ENCODE measurements around the gene BLOC1S2. TPM values are rescaled to one million over a fixed set of nuclear protein-coding genes. Genes with fewer than 3 reads are reported as not detected.
"Not testable (repeated sequence)": the region's sequence is repeated elsewhere in the genome, so short reads cannot be mapped to it uniquely, and the experiment has no call there.

The BLOC1S2 gene
- total RNA-seq, 1 donor from 2014 or later = 27.9 TPM

- no peak for DNase-seq
Measured at GRCh38 chr10:100291356-100291755, 4.9 kb upstream of the BLOC1S2 start.

- DNase-seq = no peak
Measured at GRCh38 chr10:100289641-100290040, 3.2 kb upstream of the BLOC1S2 start.

GRCh38 chr10:100288196-100288595 lies 1.7 kb upstream of the BLOC1S2 start:
- no peak for DNase-seq

DNA sequence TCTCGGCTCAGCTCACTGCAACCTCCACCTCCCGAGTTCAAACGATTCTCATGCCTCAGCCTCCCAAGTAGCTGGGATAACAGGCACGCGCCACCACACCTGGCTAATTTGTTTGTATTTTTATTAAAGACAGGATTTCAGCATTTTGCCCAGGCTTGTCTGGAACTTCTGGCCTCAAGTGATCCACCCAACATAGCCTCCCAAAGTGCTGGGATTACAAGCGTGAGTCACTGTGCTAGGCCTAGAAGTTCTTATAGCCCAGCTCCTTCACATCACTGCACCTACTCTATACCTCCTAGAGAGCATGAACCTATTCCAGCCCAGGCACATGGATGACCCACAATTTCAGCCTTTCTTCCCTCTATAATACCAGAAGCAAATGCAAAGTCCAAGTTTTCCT lies 1.3 kb upstream of the BLOC1S2 start:
- DNase-seq = no peak

DNA sequence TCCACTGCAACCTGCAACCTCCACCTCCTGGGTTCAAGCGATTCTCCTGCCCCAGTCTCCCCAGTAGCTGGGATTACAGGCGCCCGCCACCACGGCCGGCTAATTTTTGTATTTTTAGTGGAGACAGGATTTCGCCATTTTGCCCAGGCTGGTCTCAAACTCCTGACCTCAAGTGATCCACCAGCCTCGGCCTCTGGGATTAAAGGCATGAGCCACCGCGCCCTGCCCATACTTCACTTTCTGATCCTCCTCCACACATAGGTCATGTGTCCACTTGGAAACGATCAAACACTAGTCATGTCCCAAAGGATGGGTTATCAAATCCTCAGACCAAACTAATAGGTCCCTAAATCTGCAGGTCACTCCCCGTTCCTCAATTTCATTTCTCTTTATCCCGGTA lies 1.2 kb downstream of the BLOC1S2 start:
- not testable (repeated sequence) for DNase-seq

- DNase-seq = no peak
Measured at GRCh38 chr10:100282907-100283306, 3.6 kb downstream of the BLOC1S2 start.

- not testable (repeated sequence) for DNase-seq
Measured at GRCh38 chr10:100276971-100277370, 9.5 kb downstream of the BLOC1S2 start.

DNA sequence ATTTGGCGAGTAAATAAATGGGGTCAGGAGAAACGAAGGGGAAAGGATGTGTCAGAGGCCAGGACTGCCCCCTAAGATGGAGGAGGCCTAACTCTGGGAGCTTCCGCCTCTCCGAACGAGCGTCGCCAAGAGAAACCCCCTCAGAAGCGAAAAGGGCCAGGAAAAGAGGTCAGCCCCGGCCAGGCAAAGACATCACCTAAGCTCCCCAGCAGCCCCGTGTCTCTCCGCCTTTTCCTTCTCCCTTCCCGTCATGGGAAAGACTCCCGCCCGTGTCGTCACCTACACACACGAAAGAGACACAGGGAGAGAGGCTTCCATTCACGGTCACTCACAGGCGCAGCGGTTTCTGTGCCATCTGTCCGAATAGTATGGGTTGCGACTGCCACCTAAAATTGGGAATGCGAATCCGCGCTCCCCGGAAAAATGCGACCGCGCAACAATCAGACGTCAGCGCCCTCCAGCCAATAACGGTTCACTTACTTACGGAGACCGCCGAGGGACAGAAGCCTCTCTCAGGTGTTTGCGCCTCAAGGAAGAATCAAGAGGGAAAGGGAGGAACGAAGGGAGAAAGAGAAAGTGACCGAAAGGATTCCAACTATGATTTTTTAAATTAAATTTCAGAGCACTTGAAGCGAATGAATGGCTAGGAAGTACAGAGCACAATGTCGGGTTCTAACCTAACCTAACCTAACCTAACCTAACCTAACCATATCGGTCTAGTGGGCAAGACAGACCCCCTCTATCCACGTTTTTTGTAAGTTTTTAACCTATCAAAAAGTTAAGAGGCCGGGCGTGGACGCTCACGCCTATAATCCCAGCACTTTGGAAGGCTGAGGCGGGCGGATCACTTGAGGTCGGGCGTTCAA lies 19.0 kb downstream of the BLOC1S2 start, which contains the start of gene CWF19L1:
CWF19L1 (minus strand) TSS at position 400 of the 866 bp plus-strand sequence; CDS start at position 355, 45 bp downstream.
- DNase-seq = peak; percentile 96

DNA sequence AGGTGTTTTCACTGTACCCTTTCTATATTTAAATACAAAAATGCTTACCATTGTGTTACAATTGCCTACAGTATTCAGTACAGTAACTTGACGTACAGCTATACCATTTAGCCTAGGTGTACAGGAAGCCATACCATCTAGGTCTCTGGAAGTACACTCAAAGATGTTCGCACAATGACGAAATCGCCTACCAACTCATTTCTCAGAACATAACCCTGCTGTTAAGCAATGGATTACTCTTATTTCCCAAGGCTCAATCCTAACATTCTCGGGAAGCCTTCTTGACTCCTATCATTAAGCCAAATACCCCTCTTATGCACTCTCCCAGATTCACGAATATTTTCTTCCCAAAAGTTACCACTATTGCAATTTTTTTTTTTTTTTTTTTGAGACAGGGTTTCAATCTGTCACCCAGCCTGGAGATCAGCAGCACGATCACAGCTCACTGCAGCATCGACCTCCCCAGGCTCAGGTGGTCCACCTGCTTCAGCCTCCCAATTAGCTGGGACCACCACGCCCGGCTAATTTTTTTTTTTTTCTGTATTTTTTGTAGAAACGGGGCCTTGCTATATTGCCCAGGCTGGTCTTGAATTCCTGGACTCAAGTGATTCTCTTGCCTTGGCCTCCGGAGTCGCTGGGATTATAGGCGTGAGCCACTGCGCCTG lies 20.5 kb downstream of the BLOC1S2 start:
- no peak for DNase-seq

DNA sequence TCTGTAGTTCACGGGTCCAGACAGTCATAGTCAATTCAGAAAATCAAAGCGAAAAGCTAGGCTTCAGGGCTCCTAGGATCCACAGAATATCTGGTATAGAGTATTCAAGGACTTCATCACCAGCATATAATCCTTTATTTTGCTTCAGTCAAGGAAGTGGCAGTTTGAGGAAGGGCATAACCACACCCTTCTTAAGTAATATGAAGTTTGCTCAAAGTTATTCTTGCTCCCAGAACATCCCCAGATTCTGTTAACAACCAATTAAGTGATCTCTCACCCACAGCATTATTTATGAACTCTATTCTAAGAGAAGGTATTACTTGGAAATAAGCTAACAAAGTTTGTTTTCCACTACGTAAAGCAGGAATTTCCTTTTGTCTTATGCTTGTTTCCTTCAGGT lies 32.3 kb downstream of the BLOC1S2 start:
- DNase-seq = no peak

DNA sequence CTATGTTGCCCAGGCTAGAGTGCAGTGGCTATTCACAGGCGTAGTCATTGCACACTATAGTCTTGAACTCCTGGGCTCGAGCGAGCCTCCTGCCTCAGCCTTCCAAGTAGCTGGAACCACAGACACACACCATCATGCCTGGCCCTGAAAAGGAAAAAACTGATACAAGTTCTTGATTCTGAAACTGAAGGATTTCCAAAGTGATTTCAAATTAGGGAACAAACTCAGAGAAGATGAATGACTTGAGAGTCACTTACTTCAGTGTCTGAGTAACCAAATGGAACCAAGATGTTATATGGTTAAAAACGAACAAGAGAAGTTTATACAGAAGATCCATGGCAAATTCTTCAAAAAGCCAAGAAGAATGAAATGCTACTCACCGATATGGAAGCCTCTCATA lies 33.4 kb downstream of the BLOC1S2 start:
- no peak for DNase-seq

GRCh38 chr10:100248820-100249219 lies 37.7 kb downstream of the BLOC1S2 start:
- no peak for DNase-seq

GRCh38 chr10:100245484-100246220 lies 40.8 kb downstream of the BLOC1S2 start:
- DNase-seq = no peak

DNA sequence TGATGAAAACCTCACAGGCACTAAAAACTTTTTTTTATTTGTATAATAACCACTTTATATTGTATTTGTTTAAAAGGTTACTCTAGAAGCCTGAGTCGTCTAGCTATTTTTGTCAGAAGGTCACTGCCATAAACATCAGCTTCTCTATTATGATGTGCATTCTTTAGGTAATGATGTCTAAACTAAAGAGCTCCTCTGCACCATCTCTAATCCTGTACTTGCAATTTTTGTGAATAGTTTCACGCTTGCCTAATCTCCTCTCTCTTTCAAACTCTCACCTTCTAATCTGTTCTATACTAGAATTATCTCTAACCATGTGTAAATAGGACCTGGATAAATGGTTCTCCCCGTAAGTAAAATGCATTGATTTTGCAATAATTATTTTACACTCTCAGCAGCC lies 46.6 kb downstream of the BLOC1S2 start:
- DNase-seq = no peak

DNA sequence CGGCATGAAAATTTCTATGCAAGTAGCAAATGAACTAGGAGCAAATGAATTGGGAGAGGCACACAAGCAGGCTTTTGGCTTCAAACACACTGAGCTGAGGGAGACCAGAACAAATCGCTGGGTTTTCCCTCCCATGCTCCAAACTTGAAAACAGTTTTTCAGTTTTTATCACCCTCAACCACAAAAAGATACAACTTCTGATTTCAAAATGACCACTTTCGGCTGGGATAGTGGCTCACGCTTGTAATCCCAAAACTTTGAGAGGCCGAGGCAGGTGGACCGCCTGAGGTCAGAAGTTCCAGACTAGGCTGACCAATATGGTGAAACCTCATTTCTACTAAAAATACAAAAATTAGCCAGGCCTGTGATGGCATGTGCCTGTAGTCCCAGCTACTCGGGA lies 48.1 kb downstream of the BLOC1S2 start:
- no peak for DNase-seq

DNA sequence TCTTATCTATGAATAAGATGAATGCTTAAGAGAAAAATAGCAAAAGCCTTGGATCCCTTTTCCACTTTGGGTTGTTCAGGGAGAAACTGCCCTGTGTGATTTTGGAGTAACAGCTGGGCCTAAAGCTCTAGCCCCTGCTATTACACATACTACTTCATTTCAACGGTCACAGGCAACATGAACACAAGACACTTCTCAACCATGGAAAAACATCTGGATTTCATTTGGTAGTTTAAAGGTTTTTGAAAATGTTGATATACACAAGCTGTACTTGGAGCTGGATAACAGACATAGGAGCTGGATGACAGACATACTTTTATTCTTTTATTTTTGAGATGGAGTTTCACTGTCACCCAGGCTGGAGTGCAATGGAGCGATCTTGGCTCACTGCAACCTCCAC lies 54.4 kb downstream of the BLOC1S2 start:
- peak; percentile 25 for DNase-seq

- no peak for DNase-seq
Measured at GRCh38 chr10:100229819-100230422, 56.6 kb downstream of the BLOC1S2 start.

- no peak for DNase-seq
Measured at GRCh38 chr10:100223879-100224278, 62.6 kb downstream of the BLOC1S2 start.
